CD4-positive, alpha-beta T cell treated with Interleukin-10 for 1 hour (primary cell): Measurements from ENCODE around the gene SIRT7.
"Not testable (repeated sequence)": the region's sequence is repeated elsewhere in the genome, so short reads cannot be mapped to it uniquely, and the experiment has no call there.

Experiments
- DNase-seq: peaks from one replicate; pipeline ENCODE4 v3.0.0-alpha.2; 2020

The SIRT7 gene

DNA sequence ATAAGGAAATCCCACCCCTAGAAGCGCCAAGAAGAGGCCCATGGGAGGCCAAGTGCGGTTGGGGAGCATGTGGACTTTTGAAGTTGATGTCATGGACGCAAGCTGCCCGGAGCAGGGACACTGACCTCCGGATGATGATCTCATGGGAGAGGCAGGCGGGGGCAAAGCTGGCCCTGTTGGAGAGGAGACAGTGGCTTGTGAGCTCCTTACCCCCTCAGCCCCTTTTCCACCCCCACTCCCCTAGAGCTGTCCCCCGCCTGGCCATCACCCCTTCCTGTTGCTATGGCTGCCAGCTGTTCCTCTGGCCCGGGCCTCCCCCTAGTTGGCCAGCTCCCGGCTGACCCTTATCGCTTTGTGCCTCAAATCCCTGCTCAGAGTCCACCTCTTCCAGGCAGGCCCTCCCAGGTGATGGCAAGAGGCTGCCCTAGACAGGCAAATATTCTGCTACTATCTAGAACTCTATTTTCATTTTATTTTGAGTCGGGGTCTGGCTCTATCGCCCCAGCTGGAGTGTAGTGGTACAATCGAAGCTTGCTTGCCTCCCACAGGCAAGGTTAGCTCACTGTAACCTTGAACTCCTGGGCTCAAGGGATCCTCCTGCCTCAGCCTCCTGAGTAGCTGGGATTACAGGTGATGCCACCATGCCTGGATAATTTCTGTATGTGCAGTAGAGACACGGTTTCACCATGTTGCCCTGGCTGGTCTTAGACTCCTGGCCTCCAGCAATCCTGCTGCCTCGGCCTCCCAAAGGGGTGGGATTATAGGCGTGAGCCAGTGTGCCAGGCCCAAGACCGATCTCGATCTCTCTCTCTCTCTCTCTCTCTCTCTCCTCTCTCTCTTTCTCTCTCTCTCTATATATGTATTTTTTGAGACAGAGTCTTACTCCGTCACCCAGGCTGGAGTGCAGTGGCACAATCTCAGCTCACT lies 36.4 kb upstream of the SIRT7 start:
- DNase-seq: no peak

GRCh38 chr17:81953443-81953842 lies 35.5 kb upstream of the SIRT7 start:
- not testable (repeated sequence) for DNase-seq

GRCh38 chr17:81952792-81953228 lies 34.8 kb upstream of the SIRT7 start:
- DNase-seq: no peak

- DNase-seq: no peak
Measured at GRCh38 chr17:81951785-81952684, 34.1 kb upstream of the SIRT7 start.

GRCh38 chr17:81950501-81950900 lies 32.5 kb upstream of the SIRT7 start:
- DNase-seq: no peak

DNA sequence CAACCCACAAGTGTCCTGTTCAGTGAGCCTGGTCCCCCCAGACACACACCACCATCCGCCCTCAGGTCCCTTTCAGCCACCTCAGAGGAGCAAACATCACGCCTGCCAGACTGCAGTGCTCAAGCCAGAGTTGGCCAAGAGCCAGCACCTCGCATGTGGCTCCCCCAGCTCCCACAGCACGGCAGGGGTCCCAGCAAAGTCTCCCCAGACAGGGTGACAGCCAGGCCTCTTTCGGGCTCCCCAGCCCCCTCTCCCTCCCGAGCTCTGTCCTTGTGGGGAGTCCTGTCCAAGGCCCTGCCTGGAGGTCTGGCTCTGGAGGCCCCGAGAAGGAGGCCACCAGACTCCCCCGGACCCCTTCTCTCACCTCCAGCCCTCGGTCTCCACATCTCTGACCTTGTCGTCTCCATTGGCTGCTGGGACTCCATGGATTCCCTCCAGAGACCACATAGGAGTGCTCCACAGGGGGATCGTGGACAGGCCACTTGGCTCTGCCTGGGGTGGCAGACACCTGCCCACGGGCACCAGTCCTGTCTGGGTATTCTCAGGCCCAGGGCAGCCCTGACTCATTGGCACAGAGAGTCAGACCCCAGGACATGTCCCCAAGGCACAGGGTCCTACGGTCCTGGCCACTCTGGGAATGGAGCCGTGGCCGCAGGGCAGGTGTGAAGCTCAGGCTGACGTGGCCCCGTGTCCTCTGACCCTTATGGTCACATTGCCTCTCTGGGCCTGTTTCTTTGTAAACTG lies 30.8 kb upstream of the SIRT7 start:
- no peak for DNase-seq

DNA sequence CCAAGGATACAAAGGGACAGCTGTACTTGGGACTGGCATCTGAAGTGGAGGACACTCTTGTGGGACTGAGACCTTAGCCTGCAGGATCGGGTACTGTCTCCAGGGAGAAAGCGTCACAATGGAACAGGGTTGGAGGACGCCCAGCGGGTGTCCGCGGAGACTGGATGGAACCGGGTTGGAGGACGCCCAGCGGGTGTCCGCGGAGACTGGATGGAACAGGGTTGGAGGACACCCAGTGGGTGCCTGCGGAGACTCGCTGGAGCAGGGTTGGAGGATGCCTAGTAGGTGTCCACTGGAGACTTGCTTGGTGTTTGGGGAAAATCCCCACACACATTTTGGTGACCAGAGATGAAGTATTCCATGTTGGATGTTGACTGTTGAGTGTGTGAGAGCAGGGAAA lies 29.2 kb upstream of the SIRT7 start, which contains the start of gene MYADML2:
TSS of gene MYADML2 (minus strand) at position 45 of the 400 bp plus-strand sequence. CDS start 5,492 bp downstream, outside the sequence.
- no peak for DNase-seq

GRCh38 chr17:81944858-81945257 lies 26.9 kb upstream of the SIRT7 start:
- DNase-seq: no peak

DNA sequence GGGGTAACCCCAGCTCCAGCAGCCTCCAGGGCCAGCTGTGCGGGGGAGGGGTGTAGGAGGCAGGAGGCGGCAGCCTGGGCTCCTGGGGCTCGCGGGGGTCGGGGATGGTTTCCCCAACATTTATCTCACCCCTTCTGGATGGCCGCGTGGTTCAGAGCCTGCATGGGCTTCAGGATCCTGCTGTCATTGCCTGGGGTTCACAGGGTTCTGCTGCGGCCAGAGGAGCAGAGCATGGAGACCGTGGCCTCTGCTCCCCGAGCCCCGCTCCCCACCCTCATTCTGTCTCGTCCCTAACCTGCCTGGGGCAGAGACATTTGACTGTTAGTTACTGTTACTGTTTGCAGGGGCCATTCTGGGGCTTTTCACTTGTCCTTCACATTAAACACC lies 24.2 kb upstream of the SIRT7 start:
- DNase-seq: no peak

DNA sequence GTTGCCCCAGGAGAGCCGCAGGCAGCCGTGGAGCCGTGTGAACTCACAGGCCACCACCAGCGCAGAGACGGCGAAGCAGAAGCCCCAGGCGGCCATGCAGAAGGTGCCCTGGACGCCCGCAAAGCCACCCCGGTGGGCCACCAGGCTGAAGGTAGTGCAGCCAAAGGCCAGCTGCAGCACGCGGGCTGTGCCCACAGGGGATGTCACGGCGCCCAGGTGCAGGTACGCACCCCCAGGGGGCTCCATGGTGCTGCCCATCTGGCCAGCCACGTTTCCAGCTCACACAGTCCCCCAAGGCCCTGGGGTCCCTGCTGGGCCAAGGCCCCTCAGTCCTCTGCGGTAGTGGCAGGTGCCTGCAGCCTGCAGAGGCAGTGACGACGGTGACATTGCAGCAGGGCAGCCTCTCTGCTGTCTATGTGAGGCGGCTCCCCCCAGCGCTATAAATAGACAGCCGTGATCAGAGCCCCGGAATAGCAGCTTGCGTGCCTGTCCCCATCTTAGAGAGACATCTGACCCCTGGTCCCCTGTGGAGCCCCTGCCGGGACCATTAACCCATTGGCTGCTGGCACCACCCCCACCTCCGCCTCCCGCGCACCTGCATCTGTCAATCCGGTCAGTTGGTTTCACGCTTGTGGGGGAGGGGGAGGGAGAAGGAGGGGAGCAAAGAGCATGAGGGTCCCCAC lies 23.6 kb upstream of the SIRT7 start:
- no peak for DNase-seq

DNA sequence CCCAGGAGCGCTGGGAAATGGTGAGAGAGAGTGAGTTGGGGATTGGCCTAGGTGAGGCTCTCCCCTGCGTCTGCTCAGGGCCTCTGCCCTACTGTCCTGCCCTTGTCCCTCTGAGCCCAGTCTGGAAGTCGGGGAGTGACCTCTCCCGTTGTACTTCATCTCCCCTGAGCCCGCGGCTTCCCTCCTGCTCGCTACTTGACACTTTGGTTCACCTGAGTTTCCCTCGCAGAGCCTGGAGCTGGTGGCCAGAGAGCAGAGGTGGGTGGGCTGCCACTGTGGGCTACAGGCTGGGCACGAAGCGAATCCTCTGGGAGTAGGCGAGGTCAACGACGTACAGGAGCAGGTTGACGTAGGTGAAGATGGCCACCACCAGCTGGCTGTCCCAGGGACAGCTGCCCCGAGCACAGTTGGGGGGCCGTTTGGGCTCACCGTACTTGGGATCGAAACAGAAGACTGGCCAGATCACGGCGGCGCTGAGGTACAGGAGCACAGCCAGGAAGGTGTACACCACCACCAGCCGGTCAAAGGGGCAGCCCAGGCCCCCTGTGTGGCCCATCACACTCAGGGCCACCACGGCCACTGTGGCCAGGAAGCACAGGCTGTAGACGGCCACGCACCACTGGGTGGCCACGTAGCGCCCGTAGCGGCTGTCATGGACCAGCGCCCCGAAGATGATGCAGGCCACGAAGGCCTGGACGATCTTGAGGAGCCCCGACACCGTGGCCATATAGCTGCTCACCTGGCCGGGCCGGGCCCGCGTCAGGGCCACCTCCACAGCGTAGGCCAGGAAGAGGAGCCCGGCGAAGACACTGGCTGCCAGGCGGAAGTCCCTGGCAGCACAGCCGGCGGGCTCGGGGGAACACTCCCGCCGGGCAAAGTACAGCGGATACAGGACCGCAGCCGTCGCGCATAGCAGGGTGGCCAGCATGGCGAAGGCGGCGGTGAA lies 22.8 kb upstream of the SIRT7 start:
- DNase-seq: no peak

- DNase-seq: no peak
Measured at GRCh38 chr17:81939881-81940385, 22.0 kb upstream of the SIRT7 start.

DNA sequence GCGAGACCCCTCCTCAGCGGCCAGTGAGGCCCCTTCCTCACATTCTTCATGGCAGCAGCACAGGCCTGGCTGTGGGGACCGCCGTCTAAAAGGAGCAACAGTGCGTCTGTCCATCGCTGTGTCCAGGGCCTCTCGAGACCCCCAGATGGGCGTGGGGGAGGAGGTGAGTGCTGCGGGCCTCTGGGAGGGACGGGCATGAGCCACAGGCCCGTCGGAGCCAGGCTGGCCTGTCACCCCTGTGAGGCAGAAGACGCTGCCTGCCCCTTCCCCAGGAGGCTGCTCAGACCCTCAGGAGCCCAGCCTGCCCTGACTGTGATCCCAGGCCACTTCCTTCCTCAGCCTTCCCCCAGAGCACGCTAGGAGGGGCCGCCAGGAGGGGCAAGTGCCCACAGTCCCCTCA lies 21.2 kb upstream of the SIRT7 start:
- no peak for DNase-seq

DNA sequence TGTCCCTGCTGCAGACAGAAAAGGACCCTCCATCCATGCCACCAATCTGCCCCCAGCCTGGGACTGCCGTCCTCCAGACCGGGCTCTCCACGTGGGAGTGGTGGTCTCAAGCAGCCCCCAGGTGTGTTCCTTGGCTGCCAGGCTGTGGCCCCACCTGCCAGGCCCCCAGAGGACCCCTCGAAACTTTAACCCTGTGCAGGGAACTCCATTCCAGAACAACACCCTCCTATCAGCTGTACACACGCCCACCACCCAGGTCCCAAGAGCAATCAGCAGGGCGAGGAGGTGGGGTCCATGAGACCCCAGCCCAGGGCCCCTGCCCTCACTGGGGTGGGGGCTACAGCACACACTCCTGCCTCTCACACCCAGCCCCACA lies 17.7 kb upstream of the SIRT7 start:
- DNase-seq: no peak

- no peak for DNase-seq
Measured at GRCh38 chr17:81934850-81935708, 17.1 kb upstream of the SIRT7 start.

GRCh38 chr17:81934098-81934757 lies 16.3 kb upstream of the SIRT7 start:
- no peak for DNase-seq

GRCh38 chr17:81933178-81933699 lies 15.3 kb upstream of the SIRT7 start:
- no peak for DNase-seq

DNA sequence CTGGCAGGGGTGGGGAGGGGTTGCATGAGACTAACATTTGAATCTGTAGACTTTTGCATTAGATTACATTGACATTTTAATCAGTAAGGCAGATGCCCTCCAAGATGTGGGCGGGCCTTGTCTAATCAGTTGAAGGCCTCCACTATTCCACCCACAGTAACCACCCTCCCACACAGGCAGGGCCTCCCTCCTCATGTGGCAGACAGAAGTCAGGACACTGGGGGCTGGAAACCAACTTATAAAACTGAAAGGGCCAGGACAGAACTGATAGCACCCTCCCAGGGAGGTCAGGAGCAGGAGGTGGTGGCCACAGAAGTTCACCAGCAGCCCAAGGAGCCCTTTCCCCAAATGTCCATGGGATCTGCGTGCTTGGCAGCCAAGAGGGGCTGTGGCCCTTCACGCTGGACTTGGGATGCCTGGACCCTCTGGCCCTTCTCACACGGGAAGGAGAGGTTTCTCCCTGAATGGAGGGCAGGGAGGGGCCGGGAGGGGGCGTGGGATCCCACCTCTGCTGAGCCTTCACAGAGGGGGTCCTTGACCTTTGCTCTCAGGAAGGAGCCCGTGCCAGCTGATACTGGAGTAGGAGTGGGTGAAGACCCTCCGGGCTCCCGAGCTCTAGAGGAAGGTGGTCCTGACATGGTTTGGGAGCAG lies 14.5 kb upstream of the SIRT7 start:
- DNase-seq: no peak
